HPDE6-E6E7 (cell line): ENCODE results near the gene LRRC1.
"Not testable (repeated sequence)": the region's sequence is repeated elsewhere in the genome, so short reads cannot be mapped to it uniquely, and the experiment has no call there.

Experiments
- DNase-seq: peaks from one replicate; pipeline ENCODE4 v3.0.0; 2011; ENCODE audit warnings: missing footprints; ENCODE audit errors: extremely low spot score

The LRRC1 gene

DNA sequence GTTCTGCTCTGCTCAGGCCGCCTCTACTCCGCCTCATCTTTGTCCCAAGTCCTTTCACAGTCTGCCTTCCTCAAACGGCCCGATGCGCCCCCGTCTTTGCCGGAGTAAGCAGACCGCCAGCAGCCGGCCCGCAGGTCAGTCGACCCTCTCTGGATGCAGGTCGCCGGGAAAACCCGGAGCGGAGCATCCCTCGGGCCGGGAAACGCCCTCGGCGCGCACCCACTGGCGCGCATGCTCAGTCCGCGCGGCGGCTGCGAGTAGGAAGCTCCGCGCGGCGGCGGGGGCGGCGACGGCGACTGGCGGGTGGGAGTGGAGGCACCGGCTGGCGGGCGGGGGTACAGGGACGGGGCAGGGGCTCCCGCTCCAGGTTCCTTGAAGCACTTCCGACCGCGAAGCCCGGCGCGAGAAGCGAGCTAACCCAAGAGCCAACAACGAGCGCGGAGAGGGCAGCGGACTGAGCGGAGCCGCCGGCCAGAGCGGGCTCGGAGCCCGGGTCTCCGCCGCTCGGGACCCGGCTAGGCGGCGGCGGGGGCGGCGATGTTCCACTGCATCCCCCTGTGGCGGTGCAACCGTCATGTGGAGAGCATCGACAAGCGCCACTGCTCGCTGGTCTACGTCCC is at the start of gene LRRC1:
Gene LRRC1, plus strand, starts transcription at position 286 of the 620 bp plus-strand sequence. Its CDS starts 252 bp downstream, at position 538.
- peak; percentile 79 for DNase-seq

DNA sequence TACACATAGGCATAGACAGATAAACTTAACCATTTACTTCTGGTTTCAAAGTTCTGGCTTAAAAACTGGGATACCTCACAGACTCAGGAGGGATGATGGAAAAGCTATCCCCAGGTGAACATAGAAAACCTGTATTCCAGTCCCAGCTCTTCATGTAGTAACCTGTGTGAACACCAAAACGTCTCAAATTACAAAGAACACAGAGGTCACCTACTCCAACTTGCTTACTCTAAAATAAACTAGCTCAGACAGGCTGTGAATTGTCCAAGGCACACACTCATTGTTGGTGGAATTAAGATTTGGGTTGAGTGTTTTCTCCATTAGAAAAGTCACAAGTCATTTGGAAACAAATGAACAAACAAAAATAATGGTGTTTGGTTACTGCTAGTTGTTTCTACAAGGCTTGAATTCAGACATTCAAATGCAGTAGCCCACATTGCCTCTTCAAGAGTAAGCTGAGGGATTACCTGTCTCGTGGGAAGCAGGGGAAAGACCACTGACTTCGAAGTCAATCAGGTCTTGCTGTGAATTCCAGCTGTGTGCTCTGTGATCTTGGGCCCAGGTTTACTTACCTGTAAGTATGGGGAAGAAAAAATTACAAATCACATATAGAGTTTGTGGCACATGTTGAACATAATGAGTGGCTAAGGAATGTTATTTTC is 48.2 kb upstream of the LRRC1 start:
- peak; percentile 69 for DNase-seq

DNA sequence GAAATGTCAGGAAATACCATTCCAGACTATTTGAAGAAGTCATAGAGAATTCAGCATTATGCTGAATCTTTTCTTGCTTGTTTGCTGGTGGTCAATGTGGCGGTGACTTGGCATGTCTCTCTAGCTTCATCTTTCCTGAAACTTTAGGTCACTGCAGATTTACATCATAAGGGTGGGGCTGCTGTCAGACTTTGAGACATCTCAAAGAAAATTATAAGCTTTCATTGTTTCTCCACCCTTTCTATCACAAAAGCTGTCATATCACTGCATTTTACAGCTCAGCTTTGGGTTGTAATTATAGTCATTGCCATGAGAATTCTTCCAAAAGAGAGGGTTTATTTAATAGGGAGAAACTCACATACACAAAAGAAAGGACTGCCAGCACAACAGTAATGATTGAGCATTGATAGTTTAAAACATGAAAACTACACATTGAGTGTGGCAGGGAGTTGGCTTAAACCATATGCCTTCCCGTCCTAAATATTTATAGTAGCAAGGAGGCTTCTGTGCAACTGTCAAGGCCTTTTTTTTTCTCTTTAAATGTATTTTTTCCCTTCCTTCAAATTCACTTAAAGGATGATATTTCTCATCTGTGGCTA is 44.7 kb upstream of the LRRC1 start:
- no peak for DNase-seq

DNA sequence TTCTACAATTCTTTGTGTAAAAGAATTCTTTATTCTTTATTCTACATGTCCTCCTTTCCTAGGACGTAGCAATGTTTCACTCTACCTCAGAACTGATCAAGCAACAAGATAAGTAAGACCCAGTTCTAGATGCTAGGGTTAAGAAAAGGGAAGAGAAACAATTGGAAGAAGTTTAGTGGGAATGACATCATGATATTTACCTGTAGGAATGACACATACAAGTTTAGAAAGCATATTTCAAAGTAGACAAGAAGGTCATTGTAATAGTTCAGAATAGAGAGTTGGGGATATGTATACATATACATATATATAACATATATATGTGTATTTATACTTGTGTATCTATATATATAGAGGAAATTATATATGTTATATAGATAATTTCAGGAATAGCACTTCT is 43.4 kb upstream of the LRRC1 start:
- DNase-seq: no peak

DNA sequence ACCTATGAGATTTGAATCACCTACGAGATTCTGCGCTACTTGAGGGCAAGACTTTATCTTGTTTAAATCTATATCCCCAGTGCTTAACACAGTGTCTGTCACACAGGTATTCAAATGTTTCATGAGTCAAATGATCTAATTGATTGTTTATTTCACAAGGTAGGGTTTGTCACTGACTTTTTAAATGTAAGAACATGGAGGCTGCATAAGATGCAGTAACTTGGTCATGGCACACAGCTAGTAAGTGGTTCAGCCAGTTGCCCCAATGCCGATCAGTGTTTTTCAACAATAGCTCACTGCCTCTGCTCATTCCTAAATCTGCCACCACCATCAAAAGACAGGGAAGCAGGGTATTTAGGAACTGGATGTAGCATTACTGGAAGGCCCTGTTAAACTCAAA is 42.4 kb upstream of the LRRC1 start:
- no peak for DNase-seq

DNA sequence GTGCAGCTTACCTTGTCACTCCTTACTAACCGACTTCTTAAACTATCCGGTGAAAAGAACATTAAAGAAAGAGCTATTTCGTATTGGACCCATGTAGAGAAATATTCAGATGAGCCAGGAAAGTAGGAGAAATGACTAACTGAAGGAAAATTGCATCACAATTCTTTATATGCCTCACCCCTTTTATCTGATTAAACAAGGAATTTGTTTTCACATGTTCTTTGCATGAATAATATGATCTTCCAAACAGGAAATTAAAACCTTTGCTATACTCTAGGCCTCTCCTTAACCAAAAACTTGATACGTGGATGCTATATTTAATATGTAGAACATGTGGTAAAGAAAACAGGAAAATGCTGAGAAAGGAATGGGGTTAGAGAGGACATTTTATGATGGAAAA is 41.9 kb upstream of the LRRC1 start:
- peak; percentile 28 for DNase-seq

DNA sequence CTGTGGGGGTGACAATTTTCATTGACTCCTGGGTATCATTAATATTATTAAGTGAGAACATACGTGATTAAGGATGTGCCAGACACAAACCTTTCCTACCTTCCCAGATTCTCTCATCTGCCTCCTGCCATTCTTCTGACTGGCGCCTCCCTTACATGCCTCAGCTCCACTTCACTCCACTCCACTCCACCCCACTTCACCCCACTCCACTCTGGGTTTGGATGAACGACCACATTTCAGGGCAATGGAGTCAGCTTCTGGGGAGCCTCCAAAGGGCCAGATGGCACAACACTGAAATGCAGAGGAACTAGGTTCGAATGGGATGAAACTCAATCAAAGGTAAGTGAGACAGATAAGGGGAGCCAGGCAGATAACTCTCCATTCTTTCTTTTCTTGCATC is 40.5 kb upstream of the LRRC1 start:
- DNase-seq: no peak

DNA sequence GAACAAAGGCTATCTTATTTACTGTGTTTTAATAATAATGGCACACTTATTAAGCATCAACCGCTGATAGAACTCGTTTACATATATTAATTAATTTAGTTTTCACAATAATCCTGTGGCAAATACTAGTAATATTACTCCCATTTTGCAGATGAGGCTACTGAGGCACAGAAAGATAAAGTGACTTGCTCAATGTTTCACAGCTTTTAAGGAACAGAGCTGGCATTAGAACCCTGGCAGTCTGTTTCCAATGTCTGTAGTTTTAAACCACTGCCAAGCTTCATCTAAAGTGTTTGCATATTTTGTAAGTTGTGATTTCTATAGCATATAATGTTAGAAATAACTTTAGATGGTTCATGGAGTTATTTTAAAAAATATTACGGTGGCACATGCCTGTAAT is 38.4 kb upstream of the LRRC1 start:
- no peak for DNase-seq

DNA sequence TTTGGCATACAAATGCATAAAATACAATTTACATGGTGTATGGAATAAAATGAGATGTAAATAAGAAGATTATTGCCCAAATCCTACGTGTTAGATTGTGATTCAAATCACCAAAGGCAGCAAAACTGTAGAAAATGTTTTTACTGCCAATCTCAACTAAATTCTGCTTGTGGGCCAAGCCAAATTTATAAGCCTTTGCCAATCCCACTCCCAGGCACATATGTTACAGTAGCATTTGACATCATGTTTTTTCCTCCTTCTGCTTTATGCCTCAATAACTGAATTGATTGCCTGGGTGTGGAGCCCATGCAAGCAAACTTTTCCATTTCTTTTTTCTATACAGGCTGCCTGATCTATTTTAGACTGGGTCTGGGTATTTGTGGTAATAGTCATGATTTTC is 36.3 kb upstream of the LRRC1 start:
- DNase-seq: no peak

DNA sequence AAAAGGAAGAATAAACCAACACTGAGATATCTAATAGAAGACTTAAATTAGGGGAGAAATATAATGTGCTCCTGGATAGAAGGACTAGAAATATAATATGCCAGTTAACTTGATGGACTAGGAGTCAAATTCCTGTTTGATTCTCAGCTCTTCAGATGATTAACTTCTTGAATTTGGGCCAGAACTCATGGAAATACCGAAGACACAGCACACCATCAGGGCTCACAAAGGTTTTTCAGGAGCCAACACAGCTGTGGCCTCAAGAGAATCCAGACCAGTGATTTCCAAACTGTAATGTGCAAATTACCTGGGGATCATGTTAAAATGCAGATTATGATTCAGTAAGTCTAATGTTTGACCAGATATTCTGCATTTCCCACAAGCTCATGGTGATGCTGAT is 33.8 kb upstream of the LRRC1 start:
- no peak for DNase-seq

DNA sequence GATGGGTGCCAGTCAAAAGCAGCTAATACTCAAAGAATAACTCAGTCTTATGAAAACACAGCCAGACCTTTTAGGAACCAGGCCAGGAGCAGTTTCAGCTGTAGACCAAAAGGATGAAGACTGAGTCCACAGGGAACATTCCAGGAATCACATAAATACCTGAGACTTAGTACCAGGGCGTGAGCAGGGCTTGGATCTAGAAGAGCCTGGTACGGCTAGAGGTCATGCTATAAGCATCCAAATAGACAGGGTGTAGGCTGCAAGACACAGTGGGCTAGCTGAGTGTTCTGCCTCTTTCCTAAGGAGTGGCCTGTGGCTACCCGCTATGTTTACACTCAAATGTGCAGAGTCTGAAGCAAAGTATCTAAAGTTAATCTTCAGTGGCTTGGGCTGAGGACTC is 29.5 kb upstream of the LRRC1 start:
- no peak for DNase-seq

DNA sequence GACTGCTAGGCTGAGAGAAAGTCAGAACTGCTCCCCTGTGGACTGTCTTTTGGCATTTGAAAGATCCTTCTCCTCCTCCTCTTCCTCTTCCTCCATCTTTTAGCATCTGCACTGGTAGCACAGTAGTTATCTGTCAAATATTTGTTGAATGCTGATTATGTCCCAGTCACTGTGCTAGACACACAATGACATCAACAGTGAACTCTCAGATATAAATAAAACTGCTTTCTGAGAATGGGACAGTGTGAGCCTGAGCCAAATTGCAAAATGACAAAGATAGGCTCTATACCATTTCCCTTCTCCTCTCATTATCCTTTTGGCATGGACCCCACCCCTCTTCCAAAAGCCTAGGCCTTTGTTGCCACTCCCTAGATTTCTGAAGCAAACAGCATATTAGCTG is 27.9 kb upstream of the LRRC1 start:
- no peak for DNase-seq

DNA sequence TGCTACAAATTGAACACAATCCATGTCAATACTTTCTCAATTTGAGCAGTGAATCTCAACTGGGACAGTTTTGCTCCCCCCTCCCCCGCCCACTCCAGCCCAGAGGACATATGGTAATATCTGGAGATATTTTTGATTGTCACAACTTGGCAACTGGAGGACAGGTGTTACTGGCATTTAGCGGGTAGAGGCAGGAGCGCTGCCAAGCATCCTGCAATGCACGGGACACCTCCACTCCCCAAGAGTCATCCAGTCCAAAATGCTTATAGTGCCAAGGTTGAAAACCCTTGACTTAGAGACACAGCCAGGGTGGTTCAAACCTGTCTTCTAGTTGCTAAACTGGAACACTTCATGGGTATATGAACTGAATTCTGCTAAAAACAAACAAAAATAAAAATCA is 26.9 kb upstream of the LRRC1 start:
- DNase-seq: no peak

DNA sequence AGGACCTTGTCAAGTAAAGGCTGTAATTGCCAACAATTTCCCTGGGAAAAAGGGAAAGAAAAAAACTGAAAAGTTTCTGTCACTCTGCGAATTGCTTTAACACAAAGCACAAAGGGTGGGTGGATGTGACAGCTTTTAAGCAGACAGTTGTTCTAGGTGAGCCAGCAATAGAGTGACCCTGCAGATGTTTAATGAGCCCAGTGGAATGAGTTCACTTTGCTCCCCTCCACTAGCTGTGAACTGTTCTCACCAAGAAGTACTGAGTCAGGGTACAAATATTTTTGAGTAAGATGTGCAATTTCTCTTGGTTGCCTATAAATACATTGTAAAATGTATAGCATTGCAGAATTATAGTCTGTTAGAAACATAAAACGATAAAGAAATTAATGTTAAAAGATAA is 26.2 kb upstream of the LRRC1 start:
- DNase-seq: no peak

DNA sequence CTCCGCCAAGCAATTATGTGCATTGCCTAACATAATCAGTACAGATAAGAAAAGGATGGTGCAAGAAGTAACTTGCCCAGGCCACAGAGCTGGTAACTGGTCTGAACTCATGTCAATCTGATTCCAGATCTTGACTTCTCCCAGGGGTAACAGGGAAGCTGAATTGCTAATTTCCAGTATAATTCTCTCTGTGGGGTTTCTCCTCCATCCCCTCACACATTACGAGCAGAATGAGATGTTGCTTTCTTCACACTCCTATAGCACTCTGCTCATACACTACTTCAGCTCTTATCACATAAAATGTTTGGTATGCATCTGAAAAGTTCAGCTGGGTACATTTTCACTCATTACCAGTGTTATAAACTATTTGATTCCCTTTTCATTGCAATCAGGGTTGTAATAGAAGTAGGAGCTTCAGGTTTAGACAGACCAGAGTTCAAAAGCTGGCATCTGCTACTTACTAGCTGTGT is 24.0 kb upstream of the LRRC1 start:
- peak; percentile 44 for DNase-seq

DNA sequence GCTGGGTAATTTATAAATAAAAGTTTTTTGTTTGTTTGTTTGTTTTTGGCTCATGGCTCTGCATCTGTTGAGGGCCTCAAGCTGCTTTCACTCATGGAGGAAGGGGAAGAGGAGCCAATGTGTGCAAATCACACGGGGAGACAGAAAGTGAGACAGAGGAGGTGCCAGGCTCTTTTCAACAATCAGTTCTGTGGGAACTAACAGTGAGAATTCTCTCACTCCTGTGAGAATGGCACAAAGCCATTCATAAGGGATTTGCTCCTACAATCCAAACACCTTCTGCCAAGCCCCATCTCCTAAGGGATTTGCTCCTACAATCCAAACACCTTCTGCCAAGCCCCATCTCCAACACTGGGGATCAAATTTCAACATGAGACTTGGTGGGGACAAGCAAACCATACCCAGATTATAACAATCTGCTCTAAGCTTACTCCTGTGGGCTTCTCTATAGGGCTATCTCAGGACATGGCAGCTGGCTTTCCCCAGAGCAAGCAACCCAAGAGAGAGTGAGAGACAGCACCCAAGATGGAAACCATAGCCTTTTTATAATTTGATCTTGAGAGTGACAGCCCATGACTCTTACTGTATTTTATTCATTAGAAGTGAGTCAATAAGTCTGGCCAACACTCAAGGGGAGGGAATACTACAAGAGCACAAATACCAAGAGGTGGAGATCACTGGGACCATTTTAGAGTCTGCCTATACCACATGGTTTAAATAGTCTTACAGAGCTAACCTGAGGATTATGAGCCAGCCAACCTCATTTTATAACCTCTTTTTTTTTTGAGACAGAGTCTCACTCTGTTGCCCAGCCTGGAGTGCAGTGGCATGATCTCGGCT is 22.8 kb upstream of the LRRC1 start:
- no peak for DNase-seq

DNA sequence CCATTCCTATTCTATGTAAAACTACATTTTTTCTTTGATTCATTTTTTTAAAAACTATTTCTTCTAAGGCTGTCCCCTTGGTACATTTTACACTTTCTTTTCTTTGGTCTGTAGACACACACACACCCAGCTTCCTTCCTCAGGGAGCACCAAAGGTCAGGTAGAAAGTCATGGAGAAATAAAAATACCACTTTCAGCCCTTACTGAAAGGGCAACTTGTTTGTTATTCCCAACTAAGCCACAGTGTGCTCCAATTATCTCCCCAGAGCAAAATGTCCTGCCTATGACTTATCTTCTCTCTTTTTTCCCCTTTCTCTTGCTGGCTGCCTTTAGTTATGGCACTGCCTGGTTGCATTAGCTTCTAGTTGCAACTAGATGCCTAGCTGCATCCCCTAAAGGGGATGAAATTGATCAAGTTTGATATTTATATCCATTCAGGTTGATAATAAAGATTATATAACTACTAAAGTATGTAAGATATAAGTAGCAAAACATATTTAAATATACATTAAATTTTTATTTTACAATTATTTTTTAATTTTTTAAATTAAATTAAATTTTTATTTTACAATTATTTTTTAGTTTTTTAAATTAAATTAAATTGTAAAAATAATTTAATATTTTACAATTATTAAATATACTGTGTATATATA is 21.6 kb upstream of the LRRC1 start:
- DNase-seq: no peak

DNA sequence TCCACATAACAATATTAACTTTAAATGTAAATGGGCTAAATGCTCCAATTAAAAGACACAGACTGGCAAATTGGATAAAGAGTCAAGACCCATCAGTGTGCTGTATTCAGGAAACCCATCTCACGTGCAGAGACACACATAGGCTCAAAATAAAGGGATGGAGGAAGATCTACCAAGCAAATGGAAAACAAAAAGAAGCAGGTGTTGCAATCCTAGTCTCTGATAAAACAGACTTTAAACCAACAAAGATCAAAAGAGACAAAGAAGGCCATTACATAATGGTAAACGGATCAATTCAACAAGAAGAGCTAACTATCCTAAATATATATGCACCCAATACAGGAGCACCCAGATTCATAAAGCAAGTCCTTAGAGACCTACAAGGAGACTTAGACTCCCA is 18.7 kb upstream of the LRRC1 start:
- DNase-seq: not testable (repeated sequence)

DNA sequence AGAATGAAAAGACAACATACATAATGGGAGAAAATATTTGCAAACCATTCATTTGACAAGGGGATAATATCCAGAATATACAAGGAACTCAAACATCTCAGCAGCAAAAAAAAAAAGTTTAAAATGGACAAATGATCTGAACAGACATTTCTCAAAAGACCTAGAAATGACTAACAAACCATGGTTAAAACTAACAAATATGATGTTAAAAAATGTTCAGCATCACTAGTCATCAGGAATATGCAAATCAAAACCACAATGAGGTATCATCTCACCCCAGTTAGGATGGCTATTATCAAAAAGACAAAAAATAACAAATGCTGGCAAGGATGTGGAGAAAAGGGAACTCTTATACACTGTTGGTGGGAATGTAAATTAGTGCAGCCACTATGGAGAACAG is 9.8 kb upstream of the LRRC1 start:
- DNase-seq: not testable (repeated sequence)

DNA sequence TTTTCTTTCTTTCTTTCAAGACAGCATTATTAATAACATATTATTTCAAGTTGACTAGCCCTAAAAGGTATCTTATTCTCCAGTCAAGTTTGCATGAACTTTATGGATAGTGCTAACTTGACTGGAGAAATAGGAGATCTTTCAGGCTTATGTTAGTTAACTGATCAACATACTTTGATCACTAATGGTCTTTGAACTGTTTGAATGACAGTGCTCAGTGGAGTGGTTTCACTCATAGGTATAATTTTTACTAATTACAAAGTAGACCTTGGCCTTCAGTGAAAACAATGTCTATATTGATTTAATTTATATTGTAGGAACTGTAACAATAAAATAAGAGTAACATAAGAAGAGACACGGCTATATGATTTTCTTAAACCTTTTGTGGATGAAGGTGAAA is 8.0 kb upstream of the LRRC1 start:
- DNase-seq: no peak

DNA sequence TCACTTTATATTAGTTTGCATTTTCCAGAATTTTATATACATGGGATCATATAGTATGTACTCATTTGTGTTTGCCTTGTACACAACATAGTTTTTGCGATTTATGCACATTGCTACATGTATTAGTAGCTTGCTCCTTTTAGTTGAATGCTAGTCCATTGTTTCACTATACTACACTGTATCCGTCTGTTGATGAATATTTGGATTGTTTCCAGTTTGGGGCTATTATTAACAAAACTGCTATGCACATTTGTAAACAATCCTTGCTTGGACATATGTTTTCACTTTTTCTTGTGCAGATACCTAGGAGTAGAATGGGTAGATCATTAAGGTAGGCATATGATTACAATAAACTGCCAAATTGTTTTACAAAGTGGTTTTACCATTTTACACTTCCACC is 3.9 kb upstream of the LRRC1 start:
- DNase-seq: no peak

DNA sequence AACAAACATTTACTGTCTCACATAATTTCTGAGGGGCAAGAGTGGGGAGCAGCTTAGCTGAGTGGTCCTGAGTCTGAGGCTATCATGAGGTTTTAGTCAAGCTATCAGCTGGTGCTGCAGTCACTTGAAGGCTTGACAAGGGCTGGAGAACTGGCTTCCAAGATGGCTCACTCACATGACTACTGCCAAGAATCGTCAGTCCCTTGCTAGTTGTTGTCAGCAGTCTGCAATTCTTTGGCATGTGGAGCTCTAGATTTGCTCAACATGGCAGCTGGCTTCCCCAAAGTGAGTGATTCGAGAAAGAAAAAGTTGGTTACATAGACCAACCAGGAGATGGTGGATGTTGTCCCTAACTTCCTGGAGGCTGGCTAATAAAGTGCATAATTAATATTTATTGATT is 2.8 kb upstream of the LRRC1 start:
- no peak for DNase-seq
